HCT116 (cell line): Measurements from ENCODE around the gene FAXDC2. TPM values are rescaled to one million over a fixed set of nuclear protein-coding genes. Genes with fewer than 3 reads are reported as not detected.

Experiments used
- ATAC-seq: fragments of 200-7000 bp; cut with Tn5 transposase; 2 replicates; pipeline ENCODE4 v1.9.1; 2020; ENCODE audit warnings: mild to moderate bottlenecking, moderate library complexity
- Bru-seq: library from RNA; stranded (reverse); fragments of 400-500 nt; gene quantifications from one replicate; lab custom pipeline; 2021; lab: Mats Ljungman, UMichigan
- BruChase-seq, 2 experiments: library from RNA; stranded (reverse); fragments of 400-500 nt; gene quantifications; one replicate each; lab custom pipeline; 2021; lab: Mats Ljungman, UMichigan
- BruUV-seq: library from RNA; stranded (reverse); fragments of 400-500 nt; replicated peaks from 2 replicates; lab custom pipeline; 2021; lab: Mats Ljungman, UMichigan
- CTCF ChIA-PET: fragments of 300-600 bp; sonication (Branson Sonifier 250); formaldehyde crosslinking; loops from one replicate; lab custom pipeline; 2021; ENCODE audit warnings: antibody characterized with exemption; lab: Charles Lee
- POLR2A ChIA-PET: fragments of 300-600, 350-600 bp; sonication (Branson Sonifier 250); formaldehyde crosslinking; loops from one replicate; lab custom pipeline; 2021; ENCODE audit warnings: antibody characterized with exemption; lab: Charles Lee
- RAD21 ChIA-PET, 2 experiments: fragments of 300-600 bp; sonication (Branson Sonifier 250); formaldehyde crosslinking; loops; one replicate each; lab custom pipeline; 2023; ENCODE audit warnings: low total read pairs in 2 of 2; ENCODE audit not compliant: uncharacterized antibody in 2 of 2, unreplicated experiment in 2 of 2, low non-redundant PET in 1 of 2; lab: Charles Lee
- DNase-seq: peaks from one replicate; pipeline ENCODE4 v3.0.0-alpha.2; 2010; ENCODE audit warnings: low read depth, low spot score
- H2AFZ ChIP-seq: fragments of 200-600 bp; shearing (Covaris generic), sonication (generic); 2 replicates; pipeline ENCODE4 v1.6.1; 2017; ENCODE audit warnings: low read depth, mixed run types, mixed read lengths, antibody characterized with exemption, low read length; ENCODE audit not compliant: poor library complexity, severe bottlenecking
- H3K27ac ChIP-seq: 2 replicates; pipeline ENCODE4 v1.5.1; 2012; ENCODE audit warnings: low read depth, low read length
- H3K27me3 ChIP-seq: fragments of 200-600 bp; sonication (generic); 2 replicates; pipeline ENCODE4 v1.6.1; 2016; ENCODE audit warnings: mixed run types, low read length, mixed read lengths; ENCODE audit not compliant: insufficient read depth
- H3K36me3 ChIP-seq, 2 experiments: fragments of 200-500 bp in 1 of 2; fragments of 200-600 bp in 1 of 2; sonication (Bioruptor generic) in 1 of 2; sonication (generic) in 1 of 2; 2 replicates each; pipeline versions ENCODE4 v1.5.1 to v1.6.1; 2014 to 2016; ENCODE audit warnings: low read length in 2 of 2, inconsistent platforms in 1 of 2, mixed read lengths in 1 of 2, mixed run types in 1 of 2; ENCODE audit not compliant: insufficient read depth in 2 of 2, control insufficient read depth in 1 of 2
- H3K4me1 ChIP-seq, 2 experiments: fragments of 200-600 bp in 1 of 2; sonication (generic) in 1 of 2; 2 replicates each; pipeline versions ENCODE4 v1.5.1 to v1.6.1; 2012 to 2017; ENCODE audit warnings: low read length in 2 of 2, inconsistent platforms in 1 of 2, mild to moderate bottlenecking in 1 of 2, mixed read lengths in 1 of 2, mixed run types in 1 of 2, moderate library complexity in 1 of 2; ENCODE audit not compliant: insufficient read depth in 2 of 2, control insufficient read depth in 1 of 2
- H3K4me2 ChIP-seq: fragments of 200-600 bp; sonication (generic); 2 replicates; pipeline ENCODE4 v1.6.1; 2017; ENCODE audit warnings: mixed run types, low read length, mixed read lengths
- H3K4me3 ChIP-seq, 2 experiments: fragments of 200-600 bp in 1 of 2; sonication (generic) in 1 of 2; replicated peaks in 1 of 2; 2 replicates each; pipeline ENCODE4 v1.5.1; 2011 to 2016; ENCODE audit warnings: low read length in 2 of 2, control low read depth in 1 of 2, low read depth in 1 of 2, mild to moderate bottlenecking in 1 of 2, mixed read lengths in 1 of 2, mixed run types in 1 of 2
- H3K79me2 ChIP-seq: fragments of 200-600 bp; sonication (generic); 2 replicates; pipeline ENCODE4 v1.6.1; 2017; ENCODE audit warnings: mild to moderate bottlenecking, mixed run types, low read length, moderate library complexity, mixed read lengths; ENCODE audit not compliant: insufficient read depth
- H3K9ac ChIP-seq: fragments of 200-600 bp; sonication (generic); 2 replicates; pipeline ENCODE4 v1.6.1; 2016; ENCODE audit warnings: low read length, mixed read lengths
- H3K9me2 ChIP-seq: fragments of 200-600 bp; sonication (generic), shearing (Covaris generic); 2 replicates; pipeline ENCODE4 v1.6.1; 2017; ENCODE audit warnings: mixed run types, mild to moderate bottlenecking, moderate library complexity; ENCODE audit not compliant: insufficient read depth
- H3K9me3 ChIP-seq, 2 experiments: fragments of 200-500 bp in 1 of 2; fragments of 200-600 bp in 1 of 2; sonication (Bioruptor generic) in 1 of 2; sonication (generic) in 1 of 2; 2 replicates each; pipeline ENCODE4 v1.6.1; 2014 to 2017; ENCODE audit warnings: low read length in 2 of 2, mixed read lengths in 2 of 2, inconsistent platforms in 1 of 2, low read depth in 1 of 2, mild to moderate bottlenecking in 1 of 2, mixed run types in 1 of 2, moderate library complexity in 1 of 2; ENCODE audit not compliant: control insufficient read depth in 1 of 2, insufficient read depth in 1 of 2
- H4K20me1 ChIP-seq: fragments of 200-600 bp; sonication (generic), shearing (Covaris generic); 2 replicates; pipeline ENCODE4 v1.6.1; 2017; ENCODE audit warnings: mixed run types, mild to moderate bottlenecking, moderate library complexity; ENCODE audit not compliant: insufficient read depth
- ATF3 ChIP-seq: IDR thresholded peaks from 2 replicates; pipeline ENCODE4 v1.6.1; 2012
- CBX3 ChIP-seq: IDR thresholded peaks from 2 replicates; pipeline ENCODE4 v1.6.1; 2012; ENCODE audit warnings: low read depth
- CTCF ChIP-seq, 3 experiments: fragments of 200-600 bp in 1 of 3; sonication (generic) in 1 of 3; IDR thresholded peaks in 2 of 3; conservative IDR thresholded peaks in 1 of 3; 2 replicates each; pipeline ENCODE4 v1.5.1; 2012 to 2017; ENCODE audit warnings: low read depth in 2 of 3, low read length in 2 of 3, antibody characterized with exemption in 1 of 3, borderline replicate concordance in 1 of 3, control low read depth in 1 of 3, mild to moderate bottlenecking in 1 of 3, mixed read lengths in 1 of 3, mixed run types in 1 of 3, moderate library complexity in 1 of 3; ENCODE audit not compliant: insufficient read depth in 1 of 3
- EGR1 ChIP-seq: IDR thresholded peaks from 2 replicates; pipeline ENCODE4 v1.6.1; 2012; ENCODE audit warnings: low read depth
- ELF1 ChIP-seq: IDR thresholded peaks from 2 replicates; pipeline ENCODE4 v1.6.1; 2012; ENCODE audit warnings: low read depth, borderline replicate concordance
- EZH2 ChIP-seq: fragments of 200-600 bp; sonication (generic); IDR thresholded peaks from 2 replicates; pipeline ENCODE4 v1.6.1; 2017; ENCODE audit warnings: antibody characterized with exemption, mixed run types
- POLR2A ChIP-seq: IDR thresholded peaks from 2 replicates; pipeline ENCODE4 v1.7.0; 2011; ENCODE audit warnings: borderline replicate concordance; ENCODE audit not compliant: insufficient read depth, insufficient read length; ENCODE audit errors: extremely low read depth
- RAD21 ChIP-seq: IDR thresholded peaks from 2 replicates; pipeline ENCODE4 v1.6.1; 2012; ENCODE audit warnings: low read depth, mild to moderate bottlenecking
- YY1 ChIP-seq: IDR thresholded peaks from 2 replicates; pipeline ENCODE4 v1.6.1; 2011; ENCODE audit warnings: low read length, low read depth, moderate library complexity, mild to moderate bottlenecking; ENCODE audit not compliant: insufficient replicate concordance; ENCODE audit errors: extremely low read depth
- ZFX ChIP-seq: fragments of 450-650 bp; IDR thresholded peaks from 2 replicates; pipeline ENCODE4 v1.6.1; 2017
- ZNF274 ChIP-seq: fragments of 200-500 bp; sonication (Bioruptor generic); IDR thresholded peaks from 2 replicates; pipeline ENCODE4 v1.6.1; 2014; ENCODE audit warnings: mild to moderate bottlenecking, low read depth, low read length, inconsistent platforms
- intact Hi-C: fragments of 100-400 bp; cut with micrococcal nuclease; formaldehyde crosslinking; loops from 2 replicates; pipeline ENCODE4 v1.10.0; 2022
- long read RNA-seq: library from polyadenylated mRNA; unstranded; transcript quantifications from one replicate; pipeline ENCODE4 v2.0.0, GENCODE V29; 2021; ENCODE audit not compliant: unreplicated experiment
- polyA plus RNA-seq: library from polyadenylated mRNA; unstranded; fragments of >200 nt; gene quantifications from 2 replicates; pipeline ENCODE4 v1.2.1, GENCODE V29; 2012; ENCODE audit warnings: missing spikeins
- total RNA-seq: library from RNA; stranded (reverse); gene quantifications from one replicate; pipeline ENCODE4 v1.2.1, GENCODE V29; 2021; ENCODE audit not compliant: unreplicated experiment

FAXDC2 gene
- total RNA-seq, result 0.22 TPM
- 0.27 and 0.68 TPM in 2 replicates for polyA plus RNA-seq
- percentile 11 among the genes with signal in this experiment for Bru-seq, nascent RNA
- percentile 9 among the genes with signal in this experiment for BruChase-seq, experiment 1, labeled RNA remaining after a 6-hour chase
- percentile 2 among the genes with signal in this experiment for BruChase-seq, experiment 2, labeled RNA remaining after a 2-hour chase
- long read RNA-seq, result 0 reads

GRCh38 chr5:154850255-154851062 lies at the start of gene FAXDC2:
Gene FAXDC2, minus strand, starts transcription at chr5:154850603. Its CDS starts 12,425 bp downstream, at chr5:154838178.
- POLR2A ChIA-PET, result no interaction called here
- Histone ChIP-seq H3K27ac (no peak within 1 kb of the TSS), H2AFZ (no peak within 1 kb of the TSS), H3K9ac (no peak within 1 kb of the TSS), H3K9me2 (no peaks in the 10 kb centered on the region), H3K4me1 (no peaks in the 10 kb centered on the region), H3K27me3 (no peaks in the 10 kb centered on the region), H3K36me3 (no peaks in the 10 kb centered on the region), H3K79me2 (no peaks in the 10 kb centered on the region), H3K4me3 (no peak within 1 kb of the TSS), H3K9me3 (no peaks in the 10 kb centered on the region), H4K20me1 (no peaks in the 10 kb centered on the region), H3K4me2 (no peak within 1 kb of the TSS)
- CTCF ChIA-PET, result no interaction called here
- intact Hi-C loops, result loop anchor here (10.0 kb wide), 1 partner anchor 166 kb away; no protein-coding TSS in a partner anchor
- ATAC-seq, result no peak
- no peak for TF ChIP-seq ZNF274
- TF ChIP-seq CBX3, result no peak
- RAD21 ChIA-PET, result no interaction called here
- BruUV-seq, result no TSS peak
- no peak for DNase-seq

- H3K9me3 ChIP-seq, result no peaks in the 10 kb centered on the region
- intact Hi-C loops, result no loop called here
Observed at GRCh38 chr5:154900066-154900465, 49.7 kb upstream of the FAXDC2 start.

More at GRCh38 chr5:154900066-154900465, 49.7 kb upstream of the FAXDC2 start:
- Histone ChIP-seq H2AFZ (no peak overlapping the region), H3K4me3 (no peak overlapping the region), H3K27me3 (no peaks in the 10 kb centered on the region), H4K20me1 (no peaks in the 10 kb centered on the region), H3K79me2 (no peaks in the 10 kb centered on the region), H3K9me2 (no peaks in the 10 kb centered on the region), H3K4me1 (no peaks in the 10 kb centered on the region), H3K9ac (no peak overlapping the region), H3K27ac (no peak overlapping the region), H3K4me2 (no peak overlapping the region), H3K36me3 (peaks cover 68 to 86% of the 10 kb centered on the region in 2 experiments)
- POLR2A ChIA-PET, result no interaction called here
- CTCF ChIA-PET, result no interaction called here
- ATAC-seq (no peak), DNase-seq (no peak)
- BruUV-seq, result no TSS peak
- RAD21 ChIA-PET, result no interaction called here
- TF ChIP-seq POLR2A (no peak), EZH2 (no peak), ZFX (no peak), ELF1 (no peak), YY1 (no peak), CTCF (IDR thresholded peaks at IDR 0.05 in 2 of 3, conservative IDR thresholded peaks at IDR 0.05 in 1 of 3; ENCODE audit: borderline replicate concordance in 1 of 3, insufficient read depth in 1 of 3, low read depth in 2 of 3, low read length in 2 of 3) (no peak), ZNF274 (no peak), ATF3 (no peak), EGR1 (no peak), CBX3 (no peak), RAD21 (no peak)
